ENCODE measurements around the gene SLC12A9.

- TF ChIP-seq CTCF (IDR thresholded peaks at IDR 0.05; ENCODE audit: control extremely low read depth in 1 of 3, insufficient read depth in 1 of 3, low read depth in 1 of 3, low read length in 3 of 3) (peak in 2 of 3 experiments; percentile 91 to 92; a peak in 3 of 4 replicates), SIRT6 (IDR thresholded peaks at IDR 0.05; ENCODE audit: low read length) (no peak), RBBP5 (IDR thresholded peaks at IDR 0.05; ENCODE audit: borderline replicate concordance, low read depth, low read length) (0 out of 2 replicates have a peak, but pooled peaks have one; percentile 42), RFX5 (IDR thresholded peaks at IDR 0.05; ENCODE audit: borderline replicate concordance, low read depth, low read length) (peak; percentile 21; the same call in 1 of the 2 replicates), POLR2A (IDR thresholded peaks at IDR 0.05; ENCODE audit: control extremely low read depth in 1 of 2, low read depth in 2 of 2, low read length in 2 of 2) (peak in 1 of 2 experiments; percentile 15; a peak in 1 of 3 replicates), YY1 (IDR thresholded peaks at IDR 0.05; ENCODE audit: low read depth, low read length) (peak; percentile 56; the same call in 1 of the 2 replicates)
Observed at GRCh38 chr7:100852048-100852872, at the start of gene SLC12A9.
